ENCODE measurements around the gene ZNF587B. TPM values are rescaled to one million over a fixed set of nuclear protein-coding genes. Genes with fewer than 3 reads are reported as not detected.
"Not testable (repeated sequence)": the region's sequence is repeated elsewhere in the genome, so short reads cannot be mapped to it uniquely, and the experiment has no call there.

The ZNF587B gene
- polyA plus RNA-seq, 3 donors = 0.18 to 6.6 (median 0.56) TPM

DNA sequence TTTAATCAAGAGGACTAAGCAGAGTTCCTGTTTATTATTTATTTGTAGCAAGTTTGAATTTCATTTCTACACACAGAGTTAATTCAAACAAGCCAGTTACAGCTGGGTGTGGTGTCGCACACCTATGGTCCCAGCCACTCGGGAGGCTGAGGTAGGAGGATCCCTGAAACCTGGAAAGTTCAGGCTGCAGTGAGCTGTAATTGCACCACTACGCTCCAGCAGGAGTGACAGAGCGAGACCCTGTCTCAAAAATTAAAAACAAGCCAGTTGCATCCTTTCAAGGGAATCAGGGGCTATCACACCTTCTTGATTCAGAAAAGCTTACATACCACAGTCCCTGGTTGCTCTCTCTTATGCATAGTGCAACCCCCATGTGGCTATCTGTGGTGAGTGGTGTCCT lies 40.8 kb upstream of the ZNF587B start:
- Mint-ChIP-seq H3K36me3 (peaks cover 37 to 45% of the 10 kb centered on the region in 2 donors), H3K9me3 (peaks cover 47 to 74% (median 70%) of the 10 kb centered on the region in 7 donors), H3K4me3 (no peak overlapping the region), H3K27ac (no peak overlapping the region), H3K27me3 (ENCODE audit: low read depth in 3 of 3) (no peaks in the 10 kb centered on the region), H3K4me1 (peaks cover 2% of the 10 kb centered on the region)
- no peak for DNase-seq
- WGBS (ENCODE audit: insufficient coverage) = 100% methylated on average over 4 of the region's 4 CpGs
- no peak overlapping the region for H3K4me2 ChIP-seq (replicated peaks; ENCODE audit: extremely low read depth, low read length, poor library complexity, severe bottlenecking)
- TF ChIP-seq, protein P1, sequence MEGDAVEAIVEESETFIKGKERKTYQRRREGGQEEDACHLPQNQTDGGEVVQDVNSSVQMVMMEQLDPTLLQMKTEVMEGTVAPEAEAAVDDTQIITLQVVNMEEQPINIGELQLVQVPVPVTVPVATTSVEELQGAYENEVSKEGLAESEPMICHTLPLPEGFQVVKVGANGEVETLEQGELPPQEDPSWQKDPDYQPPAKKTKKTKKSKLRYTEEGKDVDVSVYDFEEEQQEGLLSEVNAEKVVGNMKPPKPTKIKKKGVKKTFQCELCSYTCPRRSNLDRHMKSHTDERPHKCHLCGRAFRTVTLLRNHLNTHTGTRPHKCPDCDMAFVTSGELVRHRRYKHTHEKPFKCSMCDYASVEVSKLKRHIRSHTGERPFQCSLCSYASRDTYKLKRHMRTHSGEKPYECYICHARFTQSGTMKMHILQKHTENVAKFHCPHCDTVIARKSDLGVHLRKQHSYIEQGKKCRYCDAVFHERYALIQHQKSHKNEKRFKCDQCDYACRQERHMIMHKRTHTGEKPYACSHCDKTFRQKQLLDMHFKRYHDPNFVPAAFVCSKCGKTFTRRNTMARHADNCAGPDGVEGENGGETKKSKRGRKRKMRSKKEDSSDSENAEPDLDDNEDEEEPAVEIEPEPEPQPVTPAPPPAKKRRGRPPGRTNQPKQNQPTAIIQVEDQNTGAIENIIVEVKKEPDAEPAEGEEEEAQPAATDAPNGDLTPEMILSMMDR (IDR thresholded peaks at IDR 0.05) = no peak
- no peaks in the 10 kb centered on the region for H3K79me2 ChIP-seq (ENCODE audit: insufficient read depth, low read length)
- H4K20me1 ChIP-seq (ENCODE audit: insufficient read depth, low read length) = no peaks in the 10 kb centered on the region
- peaks cover 9 to 63% of the 10 kb centered on the region in 2 donors for H3K36me3 ChIP-seq (replicated peaks in 1 of 2; ENCODE audit: control insufficient read depth in 1 of 2, insufficient read depth in 2 of 2, low read length in 2 of 2)
- H3K9me3 ChIP-seq (replicated peaks in 1 of 2; ENCODE audit: control insufficient read depth in 1 of 2, insufficient read depth in 1 of 2, low read length in 2 of 2) = peaks cover 66 to 73% of the 10 kb centered on the region in 2 donors
- H3K9ac ChIP-seq (ENCODE audit: insufficient read depth, low read length, poor library complexity, severe bottlenecking) = no peak overlapping the region
- H2AFZ ChIP-seq (ENCODE audit: insufficient read depth, low read depth, low read length, poor library complexity, severe bottlenecking) = no peak overlapping the region
- no peak overlapping the region for H3K4me3 ChIP-seq (replicated peaks in 1 of 3; ENCODE audit: low read depth in 2 of 3, low read length in 3 of 3)
- H3K27ac ChIP-seq (ENCODE audit: low read depth in 1 of 2, low read length in 2 of 2) = no peak overlapping the region
- H3K27me3 ChIP-seq (ENCODE audit: control insufficient read depth in 2 of 2, insufficient read depth in 2 of 2, low read length in 2 of 2) = no peaks in the 10 kb centered on the region
- no peaks in the 10 kb centered on the region for H3K4me1 ChIP-seq (ENCODE audit: control insufficient read depth in 1 of 2, insufficient read depth in 2 of 2, low read length in 2 of 2)
- intact Hi-C loops (cut with micrococcal nuclease) = no loop called here

DNA sequence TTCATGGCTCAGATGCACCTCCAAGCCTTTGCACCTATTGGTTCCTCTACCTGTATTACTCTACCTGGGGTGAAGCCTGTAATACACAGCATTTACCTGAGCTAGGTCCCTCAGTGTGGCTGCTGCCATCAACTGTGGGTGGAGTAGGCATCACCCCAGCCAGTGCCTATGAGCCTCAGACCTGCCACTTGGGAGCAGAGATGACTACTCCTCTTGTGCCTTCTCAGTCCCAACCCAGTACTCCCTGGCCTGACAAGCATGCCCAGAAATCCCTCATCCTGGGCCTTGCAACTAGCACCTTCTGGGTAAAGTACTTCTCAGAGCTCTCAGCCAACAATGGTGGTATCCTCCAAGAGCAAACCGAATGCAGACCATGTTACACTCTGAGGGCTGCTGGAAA lies 33.5 kb upstream of the ZNF587B start:
- H2AFZ ChIP-seq (ENCODE audit: insufficient read depth, low read depth, low read length, poor library complexity, severe bottlenecking); H3K4me3 Mint-ChIP-seq; H3K27me3 Mint-ChIP-seq (ENCODE audit: low read depth in 3 of 3); H4K20me1 ChIP-seq (ENCODE audit: insufficient read depth, low read length); H3K9ac ChIP-seq (ENCODE audit: insufficient read depth, low read length, poor library complexity, severe bottlenecking); H3K4me3 ChIP-seq (replicated peaks in 1 of 3; ENCODE audit: low read depth in 2 of 3, low read length in 3 of 3); H3K9me3 Mint-ChIP-seq; DNase-seq; H3K27ac ChIP-seq (ENCODE audit: low read depth in 1 of 2, low read length in 2 of 2); H3K4me2 ChIP-seq (replicated peaks; ENCODE audit: extremely low read depth, low read length, poor library complexity, severe bottlenecking); H3K79me2 ChIP-seq (ENCODE audit: insufficient read depth, low read length); H3K27me3 ChIP-seq (ENCODE audit: control insufficient read depth in 2 of 2, insufficient read depth in 2 of 2, low read length in 2 of 2); H3K9me3 ChIP-seq (replicated peaks in 1 of 2; ENCODE audit: control insufficient read depth in 1 of 2, insufficient read depth in 1 of 2, low read length in 2 of 2); intact Hi-C loops (cut with micrococcal nuclease): not testable (repeated sequence)
- Histone ChIP-seq H3K36me3 (replicated peaks in 1 of 2; ENCODE audit: control insufficient read depth in 1 of 2, insufficient read depth in 2 of 2, low read length in 2 of 2) (peaks cover 10 to 21% of the 10 kb centered on the region in 2 donors), H3K4me1 (ENCODE audit: control insufficient read depth in 1 of 2, insufficient read depth in 2 of 2, low read length in 2 of 2) (peaks cover 24 to 28% of the 10 kb centered on the region in 2 donors)
- peaks cover 28% of the 10 kb centered on the region for H3K4me1 Mint-ChIP-seq
- WGBS (ENCODE audit: insufficient coverage) = no CpG with 5 or more reads among the region's 1 CpG
- peaks cover 36 to 41% of the 10 kb centered on the region in 2 donors for H3K36me3 Mint-ChIP-seq
- peak overlapping the region in 2 of 7 donors; percentile 10 to 50 for H3K27ac Mint-ChIP-seq

All from CD14-positive monocyte (primary cell).